ENCODE measurements around the gene SPTAN1. TPM values are rescaled to one million over a fixed set of nuclear protein-coding genes. Genes with fewer than 3 reads are reported as not detected.
"Not testable (repeated sequence)": the region's sequence is repeated elsewhere in the genome, so short reads cannot be mapped to it uniquely, and the experiment has no call there.

Gene SPTAN1
- total RNA-seq, 1 donor = 140 TPM

DNA sequence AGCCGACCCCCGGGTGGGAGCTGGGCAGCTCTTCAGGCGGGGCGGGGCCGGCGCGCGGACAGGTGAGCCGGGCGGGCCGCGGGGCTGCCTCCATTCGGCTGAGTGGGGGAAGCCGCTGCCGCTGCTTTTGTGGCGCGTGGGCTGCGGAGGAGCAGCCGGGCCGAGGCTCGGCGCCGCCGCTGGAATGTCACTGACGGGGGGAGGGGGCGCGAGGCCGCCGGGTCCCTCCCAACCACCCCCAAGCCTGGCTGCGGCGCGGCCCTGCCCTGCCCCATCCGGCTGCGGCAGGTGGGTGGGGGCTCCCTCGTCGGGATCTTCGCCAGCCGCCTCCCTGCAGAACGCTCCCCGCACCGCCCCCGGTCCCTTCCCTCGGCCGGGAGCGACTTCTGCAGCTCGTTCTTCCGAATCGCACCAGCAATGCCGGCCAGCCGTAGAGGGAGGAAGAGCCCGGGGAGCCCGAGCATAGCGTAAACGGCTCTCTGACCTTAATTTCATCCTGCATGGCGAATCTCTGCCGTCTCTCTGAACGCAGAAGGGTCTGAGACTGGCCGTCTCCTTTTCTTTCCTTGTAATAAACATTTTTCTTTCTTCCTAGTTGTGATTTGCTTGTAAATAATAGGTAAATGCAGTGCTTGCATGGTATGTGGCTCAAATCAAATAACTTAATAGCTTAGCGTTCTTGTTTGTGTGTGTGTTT is 505 bp downstream of the SPTAN1 start:
- peak in 2 of 3 donors; percentile 20 to 32 for DNase-seq (ENCODE audit: low read depth in 2 of 3, low spot score in 2 of 3)

GRCh38 chr9:128553728-128554127 is 1.3 kb downstream of the SPTAN1 start:
- no peak for DNase-seq (ENCODE audit: low read depth in 2 of 3, low spot score in 2 of 3)

GRCh38 chr9:128554155-128554862 is 1.9 kb downstream of the SPTAN1 start:
- no peak for DNase-seq (ENCODE audit: low read depth in 2 of 3, low spot score in 2 of 3)

- no peak for DNase-seq (ENCODE audit: low read depth in 2 of 3, low spot score in 2 of 3)
These were observed 2.9 kb downstream of the SPTAN1 start for GRCh38 chr9:128555180-128555721.

GRCh38 chr9:128556276-128556675 is 3.9 kb downstream of the SPTAN1 start:
- DNase-seq (ENCODE audit: low read depth in 2 of 3, low spot score in 2 of 3) = no peak

DNA sequence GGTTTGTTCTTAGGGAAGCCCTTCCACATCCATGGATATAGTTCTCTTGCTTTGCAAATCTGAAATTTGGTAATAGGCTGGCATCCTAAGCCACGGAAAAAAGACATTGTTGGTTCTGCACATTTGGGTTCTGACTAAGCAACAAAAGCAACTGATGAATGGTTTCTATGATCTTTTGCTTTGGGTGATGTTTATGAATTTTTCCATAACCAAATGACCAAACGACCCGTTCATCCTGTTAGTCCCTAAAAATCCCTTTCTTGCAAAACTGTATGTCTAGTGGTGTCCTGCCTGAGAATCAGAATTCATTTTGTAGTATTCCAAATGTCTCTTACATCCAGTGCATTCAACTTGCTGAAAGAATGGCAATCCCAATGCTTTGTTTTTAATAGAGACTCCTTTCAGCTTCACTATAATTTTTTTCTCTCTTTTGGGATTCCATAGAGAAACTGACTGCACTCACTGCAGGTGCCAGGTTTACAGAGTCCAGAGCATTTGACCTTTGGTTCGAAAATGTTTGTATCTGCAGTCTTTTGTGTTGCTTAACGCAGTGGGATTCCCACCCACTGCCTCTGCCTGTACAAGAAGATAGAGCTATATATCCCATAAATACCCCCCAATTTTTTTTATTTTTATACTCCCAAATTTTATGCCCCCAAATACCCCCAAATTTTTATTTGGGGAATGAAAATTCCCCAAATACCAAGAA is 4.7 kb downstream of the SPTAN1 start:
- no peak for DNase-seq (ENCODE audit: low read depth in 2 of 3, low spot score in 2 of 3)

DNA sequence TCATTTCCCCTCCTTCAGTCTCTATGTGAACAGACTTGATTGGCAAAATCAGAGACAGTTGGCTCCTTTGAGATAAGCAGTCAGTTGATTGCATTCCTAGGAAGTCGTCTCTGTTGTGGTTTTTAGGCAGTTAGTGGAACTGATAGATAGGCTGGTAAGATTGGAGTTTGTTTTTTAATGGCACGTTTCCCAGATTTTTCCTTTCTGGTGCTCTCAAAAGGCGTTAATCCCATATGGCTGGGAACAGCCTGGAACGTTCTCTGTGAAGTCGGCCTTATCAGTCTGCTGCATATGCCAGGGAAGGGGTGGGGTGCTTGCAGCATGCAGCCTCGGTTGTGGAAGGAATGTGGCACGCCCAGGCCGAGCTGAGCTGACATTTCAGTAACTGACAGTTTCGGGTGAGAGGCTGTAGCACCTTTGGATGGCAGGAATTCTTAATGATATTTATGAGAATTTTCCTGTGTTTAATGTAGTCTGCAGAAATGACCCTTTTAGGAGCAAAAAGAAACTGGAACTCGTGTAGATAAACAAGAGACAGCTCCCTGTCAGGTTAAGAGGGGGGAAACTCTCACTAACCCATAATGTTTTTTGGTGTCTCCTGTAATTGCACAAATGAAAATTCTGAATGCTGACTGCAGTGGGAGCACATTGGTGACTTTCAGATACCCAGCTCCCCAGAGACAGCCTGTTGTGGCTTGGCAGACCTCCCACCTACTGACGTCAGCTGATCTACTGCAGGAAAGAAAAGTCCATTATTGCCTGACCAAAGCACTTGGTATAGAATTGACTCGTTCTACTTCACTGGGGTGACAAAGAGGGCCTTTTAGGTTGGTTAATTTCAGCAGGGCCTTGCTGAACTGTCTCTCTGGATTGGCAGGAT is 6.3 kb downstream of the SPTAN1 start:
- peak in 2 of 3 donors; percentile 70 to 86 for DNase-seq (ENCODE audit: low read depth in 2 of 3, low spot score in 2 of 3)

DNA sequence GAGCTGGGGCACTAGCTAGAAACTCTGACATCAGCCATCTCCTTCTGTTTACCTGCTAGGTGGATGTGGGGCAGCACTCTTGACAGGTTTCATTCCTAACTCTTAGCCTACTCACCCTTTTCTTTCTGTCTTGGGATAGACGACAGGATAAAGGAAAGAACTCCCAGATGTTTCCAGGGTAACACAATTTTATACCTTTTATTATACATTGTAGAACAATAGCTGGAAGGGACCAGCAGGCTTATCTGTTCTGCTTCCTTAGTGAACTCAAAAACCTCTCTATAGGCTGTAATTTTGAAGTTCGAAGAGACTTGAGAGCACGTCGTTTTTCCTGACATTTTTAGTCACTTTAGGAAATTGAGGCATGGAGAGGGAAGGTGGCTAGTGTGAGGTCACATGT is 13.2 kb downstream of the SPTAN1 start:
- no peak for DNase-seq (ENCODE audit: low read depth in 2 of 3, low spot score in 2 of 3)

GRCh38 chr9:128568470-128569078 is 16.2 kb downstream of the SPTAN1 start:
- no peak for DNase-seq (ENCODE audit: low read depth in 2 of 3, low spot score in 2 of 3)

- no peak for DNase-seq (ENCODE audit: low read depth in 2 of 3, low spot score in 2 of 3)
These were observed 23.1 kb downstream of the SPTAN1 start for GRCh38 chr9:128575469-128575868.

GRCh38 chr9:128575916-128576315 is 23.5 kb downstream of the SPTAN1 start:
- DNase-seq (ENCODE audit: low read depth in 2 of 3, low spot score in 2 of 3) = no peak

DNA sequence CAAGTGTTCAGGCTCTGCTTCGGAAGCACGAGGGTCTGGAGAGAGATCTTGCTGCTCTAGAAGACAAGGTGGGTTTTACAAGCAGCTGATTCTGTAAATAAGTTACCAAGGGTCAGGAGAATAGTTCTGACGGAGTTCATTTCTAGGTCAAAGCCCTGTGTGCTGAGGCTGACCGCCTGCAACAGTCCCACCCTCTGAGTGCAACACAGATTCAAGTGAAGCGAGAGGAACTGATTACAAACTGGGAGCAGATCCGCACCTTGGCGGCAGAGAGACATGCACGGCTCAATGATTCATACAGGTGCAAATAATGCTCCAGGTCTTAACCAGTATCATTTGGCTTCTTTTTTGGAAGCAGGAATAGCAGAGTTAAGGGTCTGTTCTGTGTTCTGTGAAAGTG is 24.8 kb downstream of the SPTAN1 start:
- DNase-seq (ENCODE audit: low read depth in 2 of 3, low spot score in 2 of 3) = no peak

DNA sequence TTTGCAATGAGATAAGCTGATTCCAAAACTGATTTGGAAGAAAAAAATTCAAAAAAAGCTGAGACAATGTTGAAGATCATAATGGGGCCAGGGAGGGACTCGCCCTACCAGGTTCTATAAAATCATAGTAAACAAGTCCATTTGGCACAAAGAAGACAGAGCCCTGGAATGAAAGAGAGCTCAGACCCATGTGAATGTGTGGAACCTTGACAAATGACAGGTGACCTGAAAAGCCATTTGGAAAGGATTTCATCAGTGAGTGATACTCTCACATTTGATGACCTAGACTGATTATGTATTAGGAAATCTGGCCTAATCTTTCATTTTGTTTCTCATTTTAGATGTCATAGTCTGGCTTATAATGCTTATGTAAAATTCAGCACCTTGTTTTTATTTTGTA is 26.8 kb downstream of the SPTAN1 start:
- no peak for DNase-seq (ENCODE audit: low read depth in 2 of 3, low spot score in 2 of 3)

- DNase-seq (ENCODE audit: low read depth in 2 of 3, low spot score in 2 of 3) = no peak
These were observed 28.3 kb downstream of the SPTAN1 start for GRCh38 chr9:128580731-128581130.

DNA sequence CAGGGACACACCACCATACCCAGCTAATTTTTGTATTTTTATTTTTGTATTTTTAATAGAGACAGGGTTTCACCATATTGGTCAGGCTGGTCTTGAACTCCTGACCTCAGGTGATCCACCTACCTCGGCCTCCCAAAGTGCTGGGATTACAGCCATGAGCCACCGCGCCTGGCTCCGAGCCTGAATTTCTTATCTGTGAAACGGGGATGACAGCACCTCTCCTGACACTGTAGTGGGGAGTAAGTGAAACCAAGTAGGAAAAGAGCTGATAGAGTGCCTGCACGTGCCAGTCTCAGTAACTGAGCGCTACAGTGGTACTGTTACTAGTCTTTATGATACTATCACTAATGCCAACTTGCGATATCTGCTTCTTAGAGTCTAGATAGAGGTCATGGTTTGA is 32.8 kb downstream of the SPTAN1 start:
- DNase-seq (ENCODE audit: low read depth in 2 of 3, low spot score in 2 of 3) = not testable (repeated sequence)

DNA sequence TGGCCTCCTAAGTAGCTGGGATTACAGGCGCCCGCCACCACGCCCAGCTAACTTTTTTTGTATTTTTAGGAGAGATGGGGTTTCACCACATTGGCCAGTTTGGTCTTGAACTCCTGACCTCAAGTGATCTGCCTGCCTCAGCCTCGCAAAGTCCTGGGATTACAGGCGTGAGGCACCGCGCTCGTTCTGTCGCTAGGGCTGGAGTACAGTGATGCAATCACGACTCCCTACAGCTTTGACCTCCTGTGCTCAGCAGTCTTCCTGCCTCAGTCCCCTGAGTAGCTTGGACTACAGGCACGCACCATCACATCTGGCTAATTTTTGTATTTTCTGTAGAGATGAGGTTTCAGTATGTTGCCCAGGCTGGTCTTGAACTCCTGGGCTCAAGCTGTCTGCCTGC is 34.5 kb downstream of the SPTAN1 start:
- DNase-seq (ENCODE audit: low read depth in 2 of 3, low spot score in 2 of 3) = not testable (repeated sequence)

- peak in 1 of 3 donors; percentile 6 for DNase-seq (ENCODE audit: low read depth in 2 of 3, low spot score in 2 of 3)
These were observed 35.1 kb downstream of the SPTAN1 start for GRCh38 chr9:128587453-128587852.

DNA sequence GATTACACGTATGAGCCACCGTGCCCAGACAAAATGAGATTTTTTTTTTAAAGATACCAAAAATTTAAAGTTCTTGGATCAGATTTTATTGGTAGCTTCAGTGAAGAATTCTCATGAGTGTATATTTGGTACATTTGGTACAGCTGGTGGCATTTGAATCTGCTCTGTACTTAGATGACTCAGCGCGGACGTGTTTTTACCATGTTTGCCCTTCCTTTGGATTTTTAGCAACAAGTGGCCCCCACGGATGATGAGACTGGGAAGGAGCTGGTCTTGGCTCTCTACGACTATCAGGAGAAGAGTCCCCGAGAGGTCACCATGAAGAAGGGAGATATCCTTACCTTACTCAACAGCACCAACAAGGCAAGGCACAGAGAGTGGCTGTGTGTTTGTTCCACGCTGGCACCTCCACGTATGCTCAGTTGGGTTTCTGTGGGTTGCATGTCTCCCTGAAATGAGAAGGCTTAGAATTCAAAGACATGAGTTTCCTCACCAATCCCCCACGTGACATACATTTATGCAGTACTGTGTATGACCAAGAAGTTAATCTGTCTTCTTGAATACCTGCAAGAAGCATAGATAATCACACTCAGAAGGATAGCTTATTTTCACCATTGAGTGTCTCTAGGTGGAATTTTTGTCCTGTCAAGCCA is 36.3 kb downstream of the SPTAN1 start:
- DNase-seq (ENCODE audit: low read depth in 2 of 3, low spot score in 2 of 3) = no peak

- DNase-seq (ENCODE audit: low read depth in 2 of 3, low spot score in 2 of 3) = peak in 1 of 3 donors; percentile 3
These were observed 40.7 kb downstream of the SPTAN1 start for GRCh38 chr9:128593039-128593438.

All from hematopoietic multipotent progenitor cell (in vitro differentiated cells).